Lower leg skin (tissue), 3 donors: ENCODE measurements around the gene EXOSC2.

Source experiments
- POLR2A ChIP-seq, 2 donors: fragments of 450-650 bp; IDR thresholded peaks; one replicate each; pipeline ENCODE4 v1.6.1; 2016 to 2017; ENCODE audit warnings: antibody characterized with exemption in 2 of 2, mild to moderate bottlenecking in 1 of 2, moderate library complexity in 1 of 2
- TF ChIP-seq, protein P1 (sequence below), 3 donors: fragments of 450-650 bp; IDR thresholded peaks; one replicate each; pipeline ENCODE4 v1.5.1; 2016; ENCODE audit warnings: antibody characterized with exemption in 3 of 3, mild to moderate bottlenecking in 3 of 3, moderate library complexity in 2 of 3

DNA sequence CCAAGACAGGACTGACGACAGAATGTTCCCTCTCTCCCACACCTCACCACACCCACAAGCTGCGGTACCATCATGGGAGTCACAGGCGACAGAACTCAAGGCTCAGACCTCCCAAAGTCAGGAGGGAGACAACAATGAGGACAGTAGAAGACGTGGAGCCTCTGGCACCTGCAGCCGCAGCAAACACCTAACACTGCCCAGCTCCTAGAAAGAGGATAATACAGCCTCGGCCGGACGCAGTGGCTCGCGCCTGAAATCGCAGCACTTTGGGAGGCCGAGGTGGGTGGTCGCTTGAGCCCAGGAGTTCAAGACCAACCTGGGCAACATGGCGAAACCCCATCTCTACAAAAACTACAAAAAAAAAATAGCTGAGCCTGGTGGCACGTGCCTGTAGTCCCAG lies 42.4 kb upstream of the EXOSC2 start:
- TF ChIP-seq, protein P1, sequence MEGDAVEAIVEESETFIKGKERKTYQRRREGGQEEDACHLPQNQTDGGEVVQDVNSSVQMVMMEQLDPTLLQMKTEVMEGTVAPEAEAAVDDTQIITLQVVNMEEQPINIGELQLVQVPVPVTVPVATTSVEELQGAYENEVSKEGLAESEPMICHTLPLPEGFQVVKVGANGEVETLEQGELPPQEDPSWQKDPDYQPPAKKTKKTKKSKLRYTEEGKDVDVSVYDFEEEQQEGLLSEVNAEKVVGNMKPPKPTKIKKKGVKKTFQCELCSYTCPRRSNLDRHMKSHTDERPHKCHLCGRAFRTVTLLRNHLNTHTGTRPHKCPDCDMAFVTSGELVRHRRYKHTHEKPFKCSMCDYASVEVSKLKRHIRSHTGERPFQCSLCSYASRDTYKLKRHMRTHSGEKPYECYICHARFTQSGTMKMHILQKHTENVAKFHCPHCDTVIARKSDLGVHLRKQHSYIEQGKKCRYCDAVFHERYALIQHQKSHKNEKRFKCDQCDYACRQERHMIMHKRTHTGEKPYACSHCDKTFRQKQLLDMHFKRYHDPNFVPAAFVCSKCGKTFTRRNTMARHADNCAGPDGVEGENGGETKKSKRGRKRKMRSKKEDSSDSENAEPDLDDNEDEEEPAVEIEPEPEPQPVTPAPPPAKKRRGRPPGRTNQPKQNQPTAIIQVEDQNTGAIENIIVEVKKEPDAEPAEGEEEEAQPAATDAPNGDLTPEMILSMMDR (IDR thresholded peaks at IDR 0.05) = no peak
- TF ChIP-seq POLR2A (IDR thresholded peaks at IDR 0.05) = no peak
